Mucosa of stomach (tissue), 1 donor: ENCODE data around the gene UBE2N.
"Not testable (repeated sequence)": the region's sequence is repeated elsewhere in the genome, so short reads cannot be mapped to it uniquely, and the experiment has no call there.

Source experiments
- H3K27me3 ChIP-seq: one replicate; pipeline ENCODE4 v1.7.0; 2013; ENCODE audit warnings: mild to moderate bottlenecking, low read length; ENCODE audit not compliant: control insufficient read depth, insufficient read depth
- H3K36me3 ChIP-seq: one replicate; pipeline ENCODE4 v1.7.0; 2013; ENCODE audit warnings: low read length; ENCODE audit not compliant: control insufficient read depth, insufficient read depth
- H3K4me1 ChIP-seq: one replicate; pipeline ENCODE4 v1.7.0; 2013; ENCODE audit warnings: mild to moderate bottlenecking, low read length; ENCODE audit not compliant: control insufficient read depth, insufficient read depth
- H3K4me3 ChIP-seq: one replicate; pipeline ENCODE4 v1.7.0; 2013; ENCODE audit warnings: low read length
- H3K9ac ChIP-seq: one replicate; pipeline ENCODE4 v1.7.0; 2013; ENCODE audit warnings: mild to moderate bottlenecking, low read length, moderate library complexity
- H3K9me3 ChIP-seq: one replicate; pipeline ENCODE4 v1.7.0; 2013; ENCODE audit warnings: mild to moderate bottlenecking, low read length, moderate library complexity; ENCODE audit not compliant: control insufficient read depth
- donor health status: Pancreatic carcinoma.

Gene UBE2N

DNA sequence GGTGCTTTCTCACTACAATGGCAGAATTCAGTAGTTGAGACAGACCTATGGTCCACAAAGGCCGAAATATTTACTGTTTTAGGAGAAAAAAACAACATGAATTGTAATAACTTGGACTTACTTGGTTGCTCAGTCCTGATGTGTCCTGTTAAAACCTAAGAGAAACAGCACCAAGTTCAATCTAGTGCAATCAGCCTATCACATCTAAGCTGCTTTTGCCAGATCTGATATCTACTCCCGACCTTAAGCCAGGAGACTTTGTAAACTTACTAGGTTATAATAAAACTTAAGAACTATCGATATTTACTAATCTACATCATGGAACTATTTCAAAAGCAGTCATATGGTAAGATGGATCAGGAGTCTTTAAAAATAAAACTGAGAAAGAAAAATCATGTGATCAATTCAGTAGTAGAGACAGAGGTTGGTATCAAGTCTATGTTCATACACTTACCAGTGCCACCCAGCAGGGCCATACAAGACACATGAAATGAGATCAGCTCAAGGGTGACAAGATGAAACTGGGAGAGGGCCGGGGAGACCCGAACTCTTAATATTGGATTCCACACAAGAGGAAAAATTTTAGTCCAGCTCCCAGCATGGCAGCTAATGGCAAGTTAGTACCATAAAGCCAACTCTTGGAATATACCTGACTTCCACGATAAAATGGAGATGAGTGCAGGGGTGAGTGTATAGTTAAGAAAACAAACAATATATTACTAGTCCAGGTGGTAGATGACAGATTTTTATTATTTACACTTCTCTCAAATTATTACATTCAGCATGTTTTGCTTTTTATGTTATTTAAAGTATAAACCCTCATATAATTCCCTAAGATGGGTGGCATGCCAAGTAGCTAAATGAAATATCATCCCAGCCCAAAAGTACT is 36.5 kb downstream of the UBE2N start:
- H3K4me1 ChIP-seq, result peaks cover 4% of the 10 kb centered on the region
- H3K4me3 ChIP-seq, result no peak overlapping the region
- H3K27me3 ChIP-seq, result no peaks in the 10 kb centered on the region
- no peaks in the 10 kb centered on the region for H3K9me3 ChIP-seq
- H3K36me3 ChIP-seq, result peaks cover 6% of the 10 kb centered on the region
- H3K9ac ChIP-seq, result no peak overlapping the region

DNA sequence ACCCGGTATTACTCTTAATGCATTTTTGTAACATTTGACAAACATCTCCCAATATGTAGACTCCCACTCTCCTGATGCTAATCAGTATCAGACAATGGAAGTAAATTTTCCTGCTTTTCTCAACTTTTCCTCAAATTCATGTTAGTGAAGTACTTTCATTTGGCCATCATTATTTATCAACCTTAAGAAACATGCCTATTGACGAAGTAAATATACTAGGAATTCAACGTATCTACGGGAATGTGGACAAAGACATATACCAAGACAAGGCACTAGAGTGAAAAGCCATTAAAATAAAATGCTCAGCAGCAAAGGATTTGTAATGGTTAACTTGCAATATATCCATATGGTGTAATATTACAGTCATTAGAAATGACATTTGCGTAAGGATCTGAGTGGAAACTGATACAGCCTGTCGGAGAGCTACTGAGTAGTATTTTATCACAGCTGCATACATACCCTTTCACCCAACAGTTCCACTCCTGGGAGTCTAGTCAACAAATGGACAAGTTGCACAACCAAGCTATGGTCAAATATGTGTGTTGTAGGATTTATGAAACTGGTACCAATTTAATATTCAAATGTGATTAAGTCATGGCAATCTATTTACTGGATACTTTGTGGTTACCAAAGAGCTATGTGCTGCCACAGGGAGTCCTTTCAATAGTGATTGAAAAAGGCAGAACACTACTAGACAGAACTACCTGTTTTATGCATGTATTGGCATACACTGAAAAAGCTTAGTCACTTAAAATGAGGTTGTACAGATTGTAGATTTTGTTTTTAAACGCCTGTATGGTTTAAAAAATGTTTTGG is 37.6 kb downstream of the UBE2N start:
- H3K9me3 ChIP-seq, result no peaks in the 10 kb centered on the region
- peaks cover 6% of the 10 kb centered on the region for H3K36me3 ChIP-seq
- H3K9ac ChIP-seq, result no peak overlapping the region
- H3K27me3 ChIP-seq, result no peaks in the 10 kb centered on the region
- peaks cover 4% of the 10 kb centered on the region for H3K4me1 ChIP-seq
- H3K4me3 ChIP-seq, result no peak overlapping the region

DNA sequence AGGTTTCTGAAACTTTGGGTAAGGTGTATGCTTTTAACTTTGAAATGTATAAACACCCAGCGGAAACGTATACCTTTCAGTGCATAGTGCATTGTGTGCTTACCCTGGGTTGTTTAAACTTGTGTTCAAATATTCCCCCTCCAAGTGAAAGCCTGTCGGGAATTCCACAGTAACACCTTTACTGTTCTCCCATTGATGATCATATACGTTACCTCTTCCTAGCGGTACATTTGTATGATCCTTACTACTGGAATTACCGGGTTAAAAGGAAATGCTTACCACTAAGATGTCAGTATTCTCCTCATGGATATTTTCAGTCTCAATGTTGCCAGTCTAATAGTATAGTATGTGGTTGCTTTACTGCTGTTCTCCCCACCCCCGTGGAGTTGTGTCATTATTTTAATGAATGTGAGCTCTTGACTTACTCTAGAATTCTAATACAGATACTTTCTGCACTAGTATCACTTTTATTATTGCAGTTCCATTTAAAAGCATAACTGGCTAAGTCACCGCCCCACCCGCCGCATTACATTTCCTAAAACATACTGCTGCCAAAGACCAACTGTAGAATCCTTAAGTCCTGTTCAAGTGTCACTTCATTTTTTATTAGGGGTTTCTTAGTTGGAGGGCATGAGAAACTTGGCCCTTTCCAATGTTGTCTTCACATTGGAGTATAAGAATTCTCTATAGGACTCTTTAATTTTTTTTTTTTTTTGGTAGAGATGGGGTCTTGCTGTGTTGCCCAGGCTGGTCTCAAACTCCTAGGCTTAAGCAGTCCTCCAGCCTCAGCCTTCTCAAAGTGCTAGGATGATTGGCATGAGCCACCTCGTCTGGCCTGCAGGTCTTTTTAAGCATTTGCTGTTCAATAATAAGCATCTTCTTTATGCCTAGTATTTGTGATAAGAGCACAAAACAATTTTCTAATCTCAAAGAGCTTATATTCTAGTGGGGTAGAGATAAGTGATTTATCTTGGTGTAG is 39.1 kb downstream of the UBE2N start:
- Histone ChIP-seq H3K27me3 (no peaks in the 10 kb centered on the region), H3K36me3 (peaks cover 5% of the 10 kb centered on the region), H3K9ac (no peak overlapping the region), H3K4me3 (no peak overlapping the region), H3K9me3 (no peaks in the 10 kb centered on the region), H3K4me1 (peaks cover 4% of the 10 kb centered on the region)

DNA sequence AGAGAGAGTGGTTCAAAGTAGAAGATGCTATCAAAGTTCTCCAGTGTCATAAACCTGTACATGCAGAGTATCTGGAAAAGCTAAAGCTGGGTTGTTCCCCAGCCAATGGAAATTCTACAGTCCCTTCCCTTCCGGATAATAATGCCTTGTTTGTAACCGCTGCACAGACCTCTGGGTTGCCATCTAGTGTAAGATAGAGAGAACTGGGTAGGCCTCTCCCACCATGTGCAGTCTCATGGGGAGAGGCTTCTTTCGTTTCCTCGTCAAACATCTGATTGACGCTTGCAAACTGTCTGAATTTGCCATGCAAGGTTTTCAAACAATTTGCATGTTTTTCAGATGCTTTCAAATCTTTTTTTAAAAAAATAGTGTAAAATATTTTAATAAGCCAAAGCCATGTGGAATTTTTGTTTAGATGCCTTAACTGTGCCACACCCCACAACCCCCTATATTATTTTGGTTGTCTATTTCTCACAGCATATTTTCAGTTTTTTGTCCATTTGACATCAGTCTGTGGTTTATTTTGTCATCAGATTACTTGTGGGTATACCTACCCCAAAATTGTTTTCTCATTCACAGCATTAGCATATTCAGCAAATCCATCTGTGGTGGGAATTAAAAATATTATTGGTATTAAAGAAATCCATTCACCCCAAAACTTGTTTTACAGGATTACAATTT is 42.4 kb downstream of the UBE2N start:
- H3K27me3 ChIP-seq, result not testable (repeated sequence)

DNA sequence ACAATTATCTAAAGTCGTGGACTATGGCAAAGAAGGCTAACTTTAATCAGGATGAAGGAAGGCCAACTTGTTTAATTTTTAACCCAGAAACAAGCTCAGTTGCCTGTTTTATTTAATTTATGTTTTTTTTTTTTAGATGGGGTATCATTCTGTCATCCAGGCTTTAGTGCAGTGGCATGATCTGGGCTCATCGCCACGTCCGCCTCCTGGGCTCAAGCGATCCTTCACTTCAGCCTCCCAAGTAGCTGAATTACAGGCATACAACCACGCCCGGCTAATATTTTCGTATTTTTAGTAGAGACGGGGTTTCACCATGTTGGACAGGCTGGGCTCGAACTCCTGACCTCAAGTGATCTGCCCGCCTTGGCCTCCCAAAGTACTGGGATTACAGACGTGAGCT is 44.3 kb downstream of the UBE2N start:
- Histone ChIP-seq H3K4me3 (no peak overlapping the region), H3K36me3 (no peaks in the 10 kb centered on the region), H3K27me3 (no peaks in the 10 kb centered on the region), H3K9ac (no peak overlapping the region), H3K4me1 (peaks cover 7% of the 10 kb centered on the region), H3K9me3 (no peaks in the 10 kb centered on the region)

More for the DNA sequence above, 42.4 kb downstream of the UBE2N start:
- H3K4me3 ChIP-seq, H3K9me3 ChIP-seq, H3K36me3 ChIP-seq, H3K4me1 ChIP-seq, H3K9ac ChIP-seq: not testable (repeated sequence)

DNA sequence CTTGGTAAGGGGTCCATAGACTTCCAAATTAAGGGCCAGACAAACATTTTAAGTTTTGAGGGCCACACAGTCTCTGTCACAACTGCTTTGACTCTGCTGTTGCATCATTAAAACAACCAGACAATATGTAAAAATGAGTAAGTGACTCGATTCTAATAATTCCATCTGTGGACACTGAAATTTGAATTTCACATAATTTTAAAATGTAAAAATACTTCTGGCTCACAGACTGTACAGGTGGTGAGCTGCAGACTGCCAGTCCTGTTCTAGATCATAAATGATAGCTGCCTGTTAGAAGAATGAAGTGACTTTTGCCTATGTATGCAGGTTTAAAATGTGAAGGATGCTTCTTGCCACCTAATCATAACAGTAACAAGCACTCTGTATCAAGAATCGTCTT is 48.3 kb downstream of the UBE2N start:
- no peaks in the 10 kb centered on the region for H3K36me3 ChIP-seq
- H3K4me3 ChIP-seq, result no peak overlapping the region
- no peak overlapping the region for H3K9ac ChIP-seq
- no peaks in the 10 kb centered on the region for H3K27me3 ChIP-seq
- no peaks in the 10 kb centered on the region for H3K9me3 ChIP-seq
- H3K4me1 ChIP-seq, result peaks cover 7% of the 10 kb centered on the region

DNA sequence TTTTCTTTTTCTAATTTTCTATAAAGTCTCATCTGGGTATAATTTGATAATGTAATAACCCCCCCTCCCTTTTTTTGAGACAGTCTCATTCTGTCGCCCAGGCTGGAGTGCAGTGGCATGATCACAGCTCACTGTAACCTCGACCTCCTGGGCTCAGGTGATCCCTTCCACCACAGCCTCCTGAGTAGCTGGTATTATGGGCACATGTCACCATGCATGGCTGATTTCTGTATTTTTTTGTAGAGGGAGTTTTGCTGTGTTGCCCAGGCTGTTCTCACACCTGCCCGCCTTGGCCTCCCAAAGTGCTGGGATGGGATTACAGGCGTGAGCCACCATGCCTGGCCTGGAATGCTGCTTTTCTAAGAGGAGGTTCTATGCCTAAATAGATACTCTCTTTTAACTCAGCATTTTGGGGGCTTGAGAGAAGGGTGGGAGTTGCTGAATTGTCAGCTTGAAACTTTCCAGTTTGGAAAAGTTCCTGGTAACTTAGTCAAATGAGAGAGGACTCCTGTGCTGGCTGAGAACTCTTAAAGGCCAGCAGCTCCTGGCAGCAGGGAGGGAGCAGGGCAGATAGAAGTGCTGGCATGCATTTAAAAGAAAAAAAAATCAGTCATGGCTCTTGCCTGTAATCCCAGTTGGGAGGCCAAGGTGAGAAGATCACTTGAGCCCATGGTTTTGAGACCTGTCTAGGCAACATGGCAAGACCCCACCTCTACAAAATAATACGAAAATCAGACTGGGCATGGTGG is 51.0 kb downstream of the UBE2N start:
- Histone ChIP-seq H3K36me3 (no peaks in the 10 kb centered on the region), H3K4me3 (no peak overlapping the region), H3K27me3 (no peaks in the 10 kb centered on the region), H3K9ac (no peak overlapping the region), H3K9me3 (no peaks in the 10 kb centered on the region), H3K4me1 (no peaks in the 10 kb centered on the region)

DNA sequence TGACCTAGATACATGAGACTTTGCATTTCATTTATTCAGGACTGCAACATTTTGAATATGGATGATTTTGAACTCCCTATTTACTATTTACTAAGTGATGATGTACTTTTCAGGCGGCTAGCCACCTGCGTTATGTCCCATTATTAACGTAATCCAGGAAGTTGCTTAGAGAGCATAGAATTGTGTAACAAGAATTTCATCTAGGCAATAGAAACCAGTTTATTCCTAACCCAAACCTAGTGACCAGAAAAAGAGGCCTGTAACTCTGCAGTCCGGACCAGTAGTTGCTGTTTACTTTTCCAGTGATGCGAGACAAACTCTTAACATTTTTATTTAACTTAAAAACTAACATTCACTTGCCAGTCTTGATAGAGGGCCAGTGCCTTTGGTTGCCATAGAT is 51.7 kb downstream of the UBE2N start:
- no peaks in the 10 kb centered on the region for H3K4me1 ChIP-seq
- H3K4me3 ChIP-seq, result no peak overlapping the region
- H3K9ac ChIP-seq, result no peak overlapping the region
- no peaks in the 10 kb centered on the region for H3K36me3 ChIP-seq
- no peaks in the 10 kb centered on the region for H3K27me3 ChIP-seq
- H3K9me3 ChIP-seq, result no peaks in the 10 kb centered on the region

DNA sequence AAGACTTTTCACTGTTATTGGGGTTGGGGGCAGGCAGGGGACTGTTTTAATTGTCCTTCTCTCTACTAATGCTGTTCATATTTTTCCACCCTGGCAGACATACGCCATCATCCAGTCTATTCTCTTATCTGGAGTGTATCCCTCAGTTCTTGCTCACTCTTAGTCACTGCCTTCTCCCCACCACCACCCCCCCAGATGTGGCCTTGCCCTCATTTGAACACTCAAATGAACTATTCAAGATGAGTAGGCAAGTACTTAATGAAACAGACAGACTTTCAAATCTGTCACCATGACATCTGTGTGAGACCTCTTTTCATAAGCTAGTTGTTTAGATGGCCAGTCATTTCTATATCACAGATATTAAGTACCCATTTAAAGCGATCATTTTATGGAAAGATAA is 54.0 kb downstream of the UBE2N start:
- Histone ChIP-seq H3K9me3 (no peaks in the 10 kb centered on the region), H3K27me3 (no peaks in the 10 kb centered on the region), H3K4me1 (no peaks in the 10 kb centered on the region), H3K36me3 (no peaks in the 10 kb centered on the region), H3K4me3 (no peak overlapping the region), H3K9ac (no peak overlapping the region)

DNA sequence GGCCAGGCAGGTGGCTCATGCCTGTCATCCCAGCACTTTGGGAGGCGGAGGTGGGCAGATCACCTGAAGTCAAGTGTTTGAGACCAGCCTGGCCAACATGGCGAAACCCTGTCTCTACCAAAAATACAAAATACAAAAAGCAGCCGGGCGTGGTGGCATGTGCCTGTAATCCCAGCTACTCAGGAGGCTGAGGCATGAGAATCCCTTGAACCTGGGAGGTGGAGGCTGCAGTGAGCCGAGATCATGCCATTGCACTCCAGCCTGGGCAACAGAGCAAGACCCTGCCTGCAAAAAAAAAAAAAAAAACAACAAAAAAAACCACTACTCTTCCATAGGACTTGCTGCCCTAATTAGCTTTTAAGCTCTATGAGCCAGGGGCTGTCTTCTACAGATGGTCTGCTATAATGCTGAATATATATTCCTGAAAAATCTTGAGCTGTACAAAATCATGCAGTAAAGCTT is 59.7 kb downstream of the UBE2N start:
- peaks cover 13% of the 10 kb centered on the region for H3K4me1 ChIP-seq
- H3K9ac ChIP-seq, H3K36me3 ChIP-seq, H3K27me3 ChIP-seq, H3K9me3 ChIP-seq, H3K4me3 ChIP-seq: not testable (repeated sequence)
